Gastrocnemius medialis (tissue), 4 donors: ENCODE results near the gene B4GALT1. TPM values are rescaled to one million over a fixed set of nuclear protein-coding genes. Genes with fewer than 3 reads are reported as not detected.

Experiments used
- ATAC-seq, 2 donors: fragments of 150-250 bp; one replicate each; pipeline ENCODE4 v1.9.1; 2016
- DNase-seq, 2 donors: peaks; one replicate each; pipeline ENCODE4 v3.0.0-alpha.2; 2019
- H3K27ac ChIP-seq, 4 donors: fragments of 200-600 bp; sonication (generic); 1 replicate in 1 of 4; 2 replicates in 3 of 4; pipeline ENCODE4 v1.5.1; 2016 to 2018; ENCODE audit warnings: mild to moderate bottlenecking in 2 of 4, moderate library complexity in 1 of 4
- H3K27me3 ChIP-seq, 3 donors: fragments of 200-600 bp; sonication (generic) in 2 of 3; 1 replicate in 1 of 3; 2 replicates in 2 of 3; pipeline versions ENCODE4 v1.5.1 to v1.6.0; 2016 to 2019; ENCODE audit warnings: mild to moderate bottlenecking in 1 of 3, moderate library complexity in 1 of 3
- H3K36me3 ChIP-seq, 2 donors: fragments of 200-600 bp; sonication (generic) in 1 of 2; one replicate each; pipeline ENCODE4 v1.5.1; 2017 to 2018
- H3K4me1 ChIP-seq, 2 donors: fragments of 200-600 bp; sonication (generic) in 1 of 2; one replicate each; pipeline ENCODE4 v1.5.1; 2016 to 2017; ENCODE audit warnings: mild to moderate bottlenecking in 2 of 2
- H3K4me3 ChIP-seq, 4 donors: fragments of 200-600 bp; sonication (generic) in 3 of 4; 1 replicate in 1 of 4; 2 replicates in 3 of 4; pipeline ENCODE4 v1.5.1; 2016 to 2019; ENCODE audit warnings: mild to moderate bottlenecking in 2 of 4
- H3K9me3 ChIP-seq, 3 donors: fragments of 200-600 bp; sonication (generic) in 2 of 3; 1 replicate in 1 of 3; 2 replicates in 2 of 3; pipeline ENCODE4 v1.5.1; 2016 to 2019
- CTCF ChIP-seq, 5 experiments: fragments of 450-650 bp in 3 of 5; fragments of 200-600 bp in 2 of 5; sonication (generic) in 2 of 5; IDR thresholded peaks in 4 of 5; conservative IDR thresholded peaks in 1 of 5; 1 replicate in 4 of 5; 2 replicates in 1 of 5; pipeline ENCODE4 v1.5.1; 2016 to 2019; ENCODE audit warnings: antibody characterized with exemption in 5 of 5, mild to moderate bottlenecking in 3 of 5, moderate library complexity in 3 of 5
- POLR2A ChIP-seq, 2 donors: fragments of 450-650 bp; IDR thresholded peaks; one replicate each; pipeline ENCODE4 v1.6.1; 2017; ENCODE audit warnings: antibody characterized with exemption in 2 of 2, mild to moderate bottlenecking in 2 of 2, moderate library complexity in 2 of 2
- in situ Hi-C, 4 donors: fragments of 200-750 bp; cut with MboI; loops; one replicate each; pipeline versions ENCODE4 v1.15.0 to v1.8.0; 2017; ENCODE audit warnings: low sequenced_read_pairs in 4 of 4
- intact Hi-C: fragments of 100-400 bp; cut with DNase I; formaldehyde crosslinking; loops from one replicate; pipeline ENCODE4 v1.15.1; 2023; ENCODE audit warnings: low total_unique reads
- total RNA-seq, 4 donors: library from RNA; depleted of rRNA; stranded (reverse); fragments of >200 nt; gene quantifications; one replicate each; pipeline versions ENCODE4 v1.1.0 to v1.2.3, GENCODE V29; 2016

The B4GALT1 gene
- total RNA-seq, 4 donors from 2014 or later, result 24.2 to 56.2 (median 42.7) TPM

- peak overlapping the region in 2 of 4 donors; percentile 15 to 20 for H3K27ac ChIP-seq
- ATAC-seq, result no peak
- no peak for TF ChIP-seq POLR2A (IDR thresholded peaks at IDR 0.05)
- no peak for TF ChIP-seq CTCF (IDR thresholded peaks at IDR 0.05 in 4 of 5, conservative IDR thresholded peaks at IDR 0.05 in 1 of 5)
- peaks cover 0 to 26% of the 10 kb centered on the region in 2 donors for H3K36me3 ChIP-seq
- no peak overlapping the region for H3K4me3 ChIP-seq
- in situ Hi-C loops (no loop called here), intact Hi-C loops (no loop called here)
- no peaks in the 10 kb centered on the region for H3K9me3 ChIP-seq
- no peaks in the 10 kb centered on the region for H3K27me3 ChIP-seq
- H3K4me1 ChIP-seq, result peaks cover 12 to 33% of the 10 kb centered on the region in 2 donors
- DNase-seq, result no peak
Observed at GRCh38 chr9:33125461-33125860, 41.7 kb downstream of the B4GALT1 start.

GRCh38 chr9:33124751-33125381 is 42.3 kb downstream of the B4GALT1 start:
- DNase-seq, result no peak
- peak overlapping the region in 2 of 4 donors; percentile 15 to 20 for H3K27ac ChIP-seq
- no peaks in the 10 kb centered on the region for H3K27me3 ChIP-seq
- no peak for ATAC-seq
- no peak overlapping the region for H3K4me3 ChIP-seq
- peaks cover 0 to 26% of the 10 kb centered on the region in 2 donors for H3K36me3 ChIP-seq
- intact Hi-C loops (no loop called here), in situ Hi-C loops (no loop called here)
- peaks cover 9 to 27% of the 10 kb centered on the region in 2 donors for H3K4me1 ChIP-seq
- TF ChIP-seq CTCF (IDR thresholded peaks at IDR 0.05 in 4 of 5, conservative IDR thresholded peaks at IDR 0.05 in 1 of 5), result no peak
- no peak for TF ChIP-seq POLR2A (IDR thresholded peaks at IDR 0.05)
- H3K9me3 ChIP-seq, result no peaks in the 10 kb centered on the region

GRCh38 chr9:33124046-33124445 is 43.1 kb downstream of the B4GALT1 start:
- no peaks in the 10 kb centered on the region for H3K27me3 ChIP-seq
- peaks cover 5 to 19% of the 10 kb centered on the region in 2 donors for H3K4me1 ChIP-seq
- in situ Hi-C loops, result no loop called here
- ATAC-seq (no peak), DNase-seq (no peak)
- TF ChIP-seq POLR2A (IDR thresholded peaks at IDR 0.05) (no peak), CTCF (IDR thresholded peaks at IDR 0.05 in 4 of 5, conservative IDR thresholded peaks at IDR 0.05 in 1 of 5) (no peak)
- H3K27ac ChIP-seq, result no peak overlapping the region
- no peak overlapping the region for H3K4me3 ChIP-seq
- intact Hi-C loops, result no loop called here
- H3K36me3 ChIP-seq, result peaks cover 0 to 26% of the 10 kb centered on the region in 2 donors
- no peaks in the 10 kb centered on the region for H3K9me3 ChIP-seq

- Histone ChIP-seq H3K9me3 (no peaks in the 10 kb centered on the region), H3K27me3 (no peaks in the 10 kb centered on the region), H3K36me3 (peaks cover 0 to 22% of the 10 kb centered on the region in 2 donors), H3K4me3 (no peak overlapping the region), H3K27ac (no peak overlapping the region), H3K4me1 (peaks cover 4 to 14% of the 10 kb centered on the region in 2 donors)
- no peak for TF ChIP-seq CTCF (IDR thresholded peaks at IDR 0.05 in 4 of 5, conservative IDR thresholded peaks at IDR 0.05 in 1 of 5)
- no peak for TF ChIP-seq POLR2A (IDR thresholded peaks at IDR 0.05)
- intact Hi-C loops (no loop called here), in situ Hi-C loops (no loop called here)
- no peak for ATAC-seq
- no peak for DNase-seq
Observed at GRCh38 chr9:33123407-33124031, 43.6 kb downstream of the B4GALT1 start.
